H9 (cell line): ENCODE data around the gene TNFRSF4. TPM values are rescaled to one million over a fixed set of nuclear protein-coding genes. Genes with fewer than 3 reads are reported as not detected.

ENCODE experiments used
- DNase-seq: peaks from one replicate; pipeline ENCODE4 v3.0.0-alpha.2; 2017
- H2AFZ ChIP-seq: one replicate; pipeline ENCODE4 v1.6.1; 2013; ENCODE audit warnings: mild to moderate bottlenecking, low read length, control low read depth, moderate library complexity
- H2AK5ac ChIP-seq: 2 replicates; pipeline ENCODE4 v1.6.1; 2013; ENCODE audit warnings: low read length, control low read depth, mixed read lengths; ENCODE audit not compliant: insufficient read length
- H2BK120ac ChIP-seq: one replicate; pipeline ENCODE4 v1.6.1; 2013; ENCODE audit warnings: low read depth, mild to moderate bottlenecking, low read length, control low read depth, inconsistent platforms; ENCODE audit not compliant: poor library complexity, severe bottlenecking
- H2BK12ac ChIP-seq: 2 replicates; pipeline ENCODE4 v1.6.1; 2013; ENCODE audit warnings: low read length, control low read depth, mixed read lengths, low read depth; ENCODE audit not compliant: insufficient read length
- H2BK15ac ChIP-seq: 2 replicates; pipeline ENCODE4 v1.6.1; 2013; ENCODE audit warnings: low read depth, low read length, control low read depth
- H2BK20ac ChIP-seq: one replicate; pipeline ENCODE4 v1.6.1; 2013; ENCODE audit warnings: low read depth, mild to moderate bottlenecking, low read length, control low read depth, inconsistent platforms; ENCODE audit not compliant: poor library complexity, severe bottlenecking
- H2BK5ac ChIP-seq: 2 replicates; pipeline ENCODE4 v1.6.1; 2013; ENCODE audit warnings: low read length, control low read depth, mixed read lengths; ENCODE audit not compliant: insufficient read length
- H3K14ac ChIP-seq: 2 replicates; pipeline ENCODE4 v1.6.1; 2013; ENCODE audit warnings: low read length, control low read depth; ENCODE audit not compliant: insufficient read depth
- H3K18ac ChIP-seq: 2 replicates; pipeline ENCODE4 v1.6.1; 2013; ENCODE audit warnings: low read depth, mild to moderate bottlenecking, mixed read lengths, low read length, control low read depth; ENCODE audit not compliant: insufficient read length
- H3K23ac ChIP-seq: 2 replicates; pipeline ENCODE4 v1.6.1; 2013; ENCODE audit warnings: low read length, control low read depth, mixed read lengths, low read depth; ENCODE audit not compliant: insufficient read length
- H3K23me2 ChIP-seq: 2 replicates; pipeline ENCODE4 v1.6.1; 2013; ENCODE audit warnings: low read depth, mild to moderate bottlenecking, mixed read lengths, low read length, control low read depth; ENCODE audit not compliant: insufficient read length, poor library complexity, severe bottlenecking
- H3K27ac ChIP-seq: 2 replicates; pipeline ENCODE4 v1.5.1; 2013; ENCODE audit warnings: low read length, control low read depth, mixed read lengths, low read depth; ENCODE audit not compliant: insufficient read length
- H3K27me3 ChIP-seq: 2 replicates; pipeline ENCODE4 v1.6.1; 2013; ENCODE audit warnings: low read length, control low read depth, inconsistent platforms; ENCODE audit not compliant: insufficient read depth
- H3K4ac ChIP-seq: 2 replicates; pipeline ENCODE4 v1.6.1; 2013; ENCODE audit warnings: low read depth, mild to moderate bottlenecking, control low read depth, inconsistent platforms, low read length, moderate library complexity
- H3K4me1 ChIP-seq: 2 replicates; pipeline ENCODE4 v1.6.1; 2013; ENCODE audit warnings: low read length, control low read depth, inconsistent platforms; ENCODE audit not compliant: insufficient read depth
- H3K4me2 ChIP-seq: 2 replicates; pipeline ENCODE4 v1.6.1; 2013; ENCODE audit warnings: low read length, control low read depth, mixed read lengths; ENCODE audit not compliant: insufficient read length, insufficient read depth
- H3K56ac ChIP-seq: 2 replicates; pipeline ENCODE4 v1.6.1; 2013; ENCODE audit warnings: low read depth, mild to moderate bottlenecking, mixed read lengths, low read length, control low read depth; ENCODE audit not compliant: insufficient read length
- H3K79me1 ChIP-seq: 2 replicates; pipeline ENCODE4 v1.6.1; 2013; ENCODE audit warnings: low read depth, mild to moderate bottlenecking, moderate library complexity, low read length, control low read depth, inconsistent platforms; ENCODE audit not compliant: insufficient read depth, poor library complexity, severe bottlenecking
- H3K79me2 ChIP-seq: 2 replicates; pipeline ENCODE4 v1.6.1; 2013; ENCODE audit warnings: low read length, control low read depth, inconsistent platforms; ENCODE audit not compliant: insufficient read depth
- H3K9ac ChIP-seq: 2 replicates; pipeline ENCODE4 v1.6.1; 2013; ENCODE audit warnings: low read length, control low read depth, mixed read lengths; ENCODE audit not compliant: insufficient read length; ENCODE audit errors: extremely low read depth
- H3K9me3 ChIP-seq: one replicate; pipeline ENCODE4 v1.6.1; 2013; ENCODE audit warnings: low read depth, low read length, inconsistent platforms; ENCODE audit not compliant: control insufficient read depth
- H3T11ph ChIP-seq: one replicate; pipeline ENCODE4 v1.6.1; 2013; ENCODE audit warnings: mild to moderate bottlenecking, low read length, control low read depth, inconsistent platforms
- H4K20me1 ChIP-seq: one replicate; pipeline ENCODE4 v1.6.1; 2013; ENCODE audit not compliant: control insufficient read depth, insufficient read length, insufficient read depth
- H4K5ac ChIP-seq: 2 replicates; pipeline ENCODE4 v1.6.1; 2013; ENCODE audit warnings: low read depth, mild to moderate bottlenecking, mixed read lengths, low read length, control low read depth; ENCODE audit not compliant: insufficient read length
- H4K8ac ChIP-seq: replicated peaks from 2 replicates; pipeline ENCODE4 v1.6.1; 2013; ENCODE audit warnings: low read length, control low read depth, mixed read lengths, low read depth; ENCODE audit not compliant: insufficient read length
- H4K91ac ChIP-seq: 2 replicates; pipeline ENCODE4 v1.6.1; 2013; ENCODE audit warnings: low read depth, mild to moderate bottlenecking, moderate library complexity, mixed read lengths, low read length, control low read depth; ENCODE audit not compliant: insufficient read length
- H3K27ac Mint-ChIP-seq, 3 experiments: 2 replicates in 2 of 3; 3 replicates in 1 of 3; pipeline ENCODE4 v1.8.0; 2020 to 2021; ENCODE audit warnings: mixed read lengths in 3 of 3, mild to moderate bottlenecking in 1 of 3, moderate library complexity in 1 of 3
- H3K27me3 Mint-ChIP-seq: 2 replicates; pipeline ENCODE4 v1.8.0; 2021; ENCODE audit warnings: low read depth, mild to moderate bottlenecking, moderate library complexity, mixed read lengths
- H3K36me3 Mint-ChIP-seq, 3 experiments: 2 replicates in 2 of 3; 3 replicates in 1 of 3; pipeline ENCODE4 v1.8.0; 2020 to 2021; ENCODE audit warnings: low read depth in 3 of 3, mixed read lengths in 3 of 3; ENCODE audit not compliant: insufficient read depth in 1 of 3
- H3K4me1 Mint-ChIP-seq, 2 experiments: 2 replicates each; pipeline ENCODE4 v1.8.0; 2020; ENCODE audit warnings: mixed read lengths in 2 of 2
- H3K4me3 Mint-ChIP-seq, 2 experiments: 2 replicates in 1 of 2; 3 replicates in 1 of 2; pipeline ENCODE4 v1.8.0; 2020 to 2021; ENCODE audit warnings: mild to moderate bottlenecking in 2 of 2, mixed read lengths in 2 of 2, moderate library complexity in 1 of 2
- H3K9me3 Mint-ChIP-seq, 2 experiments: 2 replicates in 1 of 2; 3 replicates in 1 of 2; pipeline ENCODE4 v1.8.0; 2020; ENCODE audit warnings: mild to moderate bottlenecking in 2 of 2, mixed read lengths in 2 of 2, moderate library complexity in 1 of 2
- CTCF ChIP-seq: fragments of 200-600 bp; sonication (generic); conservative IDR thresholded peaks from 3 replicates; pipeline ENCODE4 v1.8.0; 2021; ENCODE audit warnings: antibody characterized with exemption, mild to moderate bottlenecking
- WGBS: extraction: QIAGEN DNeasy Blood & Tissue Kit; methylation state at CpG from one replicate; pipeline ENCODE4 v1.1.7; 2013; ENCODE audit warnings: missing lambda C conversion rate, low lambda C conversion rate, mixed read lengths; ENCODE audit not compliant: insufficient read length; ENCODE audit errors: extremely low coverage; 5-methylcytosine and 5-hydroxymethylcytosine counted together
- total RNA-seq: library from RNA; stranded (reverse); gene quantifications from 2 replicates; pipeline ENCODE4 v1.2.1, GENCODE V29; 2021

Gene TNFRSF4
- total RNA-seq, 1 experiment from 2014 or later: 0.24 TPM

- no peak overlapping the region for H2AFZ ChIP-seq
- H3K23me2 ChIP-seq: no peaks in the 10 kb centered on the region
- H3K18ac ChIP-seq: no peak overlapping the region
- H3K27ac ChIP-seq: no peak overlapping the region
- H4K91ac ChIP-seq: no peak overlapping the region
- no peak overlapping the region for H4K8ac ChIP-seq
- H4K5ac ChIP-seq: no peak overlapping the region
- H3T11ph ChIP-seq: no peak overlapping the region
- no peak overlapping the region for H2BK120ac ChIP-seq
- H2BK15ac ChIP-seq: no peak overlapping the region
- WGBS: no CpG with 5 or more reads among the region's 30 CpGs
- H3K79me1 ChIP-seq: no peaks in the 10 kb centered on the region
- no peak overlapping the region for H2BK20ac ChIP-seq
- H3K9me3 ChIP-seq: no peaks in the 10 kb centered on the region
- Mint-ChIP-seq H3K27me3 (peaks cover 15% of the 10 kb centered on the region), H3K4me3 (no peak overlapping the region), H3K9me3 (no peaks in the 10 kb centered on the region), H3K36me3 (no peaks in the 10 kb centered on the region), H3K4me1 (no peaks in the 10 kb centered on the region), H3K27ac (no peak overlapping the region)
- no peak overlapping the region for H3K14ac ChIP-seq
- no peak overlapping the region for H3K4ac ChIP-seq
- H3K9ac ChIP-seq: no peak overlapping the region
- no peak overlapping the region for H2AK5ac ChIP-seq
- no peak for DNase-seq
- H3K79me2 ChIP-seq: no peaks in the 10 kb centered on the region
- H4K20me1 ChIP-seq: no peaks in the 10 kb centered on the region
- no peaks in the 10 kb centered on the region for H3K4me1 ChIP-seq
- H2BK12ac ChIP-seq: no peak overlapping the region
- no peak overlapping the region for H3K4me2 ChIP-seq
- no peak overlapping the region for H3K23ac ChIP-seq
- no peak overlapping the region for H3K56ac ChIP-seq
- H3K27me3 ChIP-seq: no peaks in the 10 kb centered on the region
- TF ChIP-seq CTCF: no peak
- H2BK5ac ChIP-seq: no peak overlapping the region
Measured at GRCh38 chr1:1244192-1244811, 30.3 kb upstream of the TNFRSF4 start.
